ENCODE measurements around the gene METTL14. TPM values are rescaled to one million over a fixed set of nuclear protein-coding genes. Genes with fewer than 3 reads are reported as not detected.

The METTL14 gene
- total RNA-seq, 1 experiment from 2014 or later: 51.1 TPM

DNA sequence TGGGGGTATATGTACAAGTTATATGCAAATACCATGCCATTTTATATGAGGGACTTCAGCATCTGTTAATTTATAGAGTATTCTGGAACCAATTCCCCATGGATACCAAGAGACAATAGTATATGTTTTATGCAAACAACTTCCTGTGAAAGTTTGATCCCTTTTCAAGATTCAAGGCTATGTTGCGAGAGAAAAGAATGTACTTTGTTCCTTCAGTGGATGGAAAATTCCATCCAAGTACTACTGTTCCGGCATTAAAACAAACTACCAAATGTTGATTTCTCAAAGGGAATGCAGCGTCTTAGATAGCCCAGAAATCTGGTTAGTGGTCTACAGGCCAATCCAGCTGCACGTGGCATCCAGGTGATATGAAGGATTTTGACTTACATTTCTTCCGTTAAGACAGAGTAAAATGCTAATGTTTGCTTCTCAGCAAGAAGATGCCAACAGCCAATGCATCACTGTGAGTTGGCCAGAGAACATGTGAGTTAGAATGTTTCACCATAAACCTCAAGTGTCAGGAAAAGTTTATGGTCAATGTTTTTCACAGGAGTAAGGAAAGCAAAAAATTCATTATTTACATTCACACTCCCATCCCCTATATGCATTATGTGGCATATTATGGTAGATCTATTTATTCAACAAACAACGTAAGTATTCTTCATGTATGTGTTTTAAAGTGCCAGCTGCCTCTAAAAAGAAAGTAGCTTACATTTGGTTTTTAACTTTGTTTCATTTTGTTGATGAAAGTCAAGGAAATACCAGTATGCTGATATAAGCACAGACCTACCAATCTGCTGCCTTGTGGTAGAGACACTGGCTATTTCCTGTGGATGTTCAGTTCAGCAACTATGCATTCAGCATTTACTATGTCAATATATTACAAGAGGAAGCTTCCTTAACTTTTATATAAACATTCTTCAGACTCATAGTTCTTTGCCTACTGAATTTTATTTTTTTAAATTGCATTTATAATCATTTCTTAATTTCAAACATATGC, 44.4 kb downstream of the METTL14 start (continued):
- TF ChIP-seq, protein P1, sequence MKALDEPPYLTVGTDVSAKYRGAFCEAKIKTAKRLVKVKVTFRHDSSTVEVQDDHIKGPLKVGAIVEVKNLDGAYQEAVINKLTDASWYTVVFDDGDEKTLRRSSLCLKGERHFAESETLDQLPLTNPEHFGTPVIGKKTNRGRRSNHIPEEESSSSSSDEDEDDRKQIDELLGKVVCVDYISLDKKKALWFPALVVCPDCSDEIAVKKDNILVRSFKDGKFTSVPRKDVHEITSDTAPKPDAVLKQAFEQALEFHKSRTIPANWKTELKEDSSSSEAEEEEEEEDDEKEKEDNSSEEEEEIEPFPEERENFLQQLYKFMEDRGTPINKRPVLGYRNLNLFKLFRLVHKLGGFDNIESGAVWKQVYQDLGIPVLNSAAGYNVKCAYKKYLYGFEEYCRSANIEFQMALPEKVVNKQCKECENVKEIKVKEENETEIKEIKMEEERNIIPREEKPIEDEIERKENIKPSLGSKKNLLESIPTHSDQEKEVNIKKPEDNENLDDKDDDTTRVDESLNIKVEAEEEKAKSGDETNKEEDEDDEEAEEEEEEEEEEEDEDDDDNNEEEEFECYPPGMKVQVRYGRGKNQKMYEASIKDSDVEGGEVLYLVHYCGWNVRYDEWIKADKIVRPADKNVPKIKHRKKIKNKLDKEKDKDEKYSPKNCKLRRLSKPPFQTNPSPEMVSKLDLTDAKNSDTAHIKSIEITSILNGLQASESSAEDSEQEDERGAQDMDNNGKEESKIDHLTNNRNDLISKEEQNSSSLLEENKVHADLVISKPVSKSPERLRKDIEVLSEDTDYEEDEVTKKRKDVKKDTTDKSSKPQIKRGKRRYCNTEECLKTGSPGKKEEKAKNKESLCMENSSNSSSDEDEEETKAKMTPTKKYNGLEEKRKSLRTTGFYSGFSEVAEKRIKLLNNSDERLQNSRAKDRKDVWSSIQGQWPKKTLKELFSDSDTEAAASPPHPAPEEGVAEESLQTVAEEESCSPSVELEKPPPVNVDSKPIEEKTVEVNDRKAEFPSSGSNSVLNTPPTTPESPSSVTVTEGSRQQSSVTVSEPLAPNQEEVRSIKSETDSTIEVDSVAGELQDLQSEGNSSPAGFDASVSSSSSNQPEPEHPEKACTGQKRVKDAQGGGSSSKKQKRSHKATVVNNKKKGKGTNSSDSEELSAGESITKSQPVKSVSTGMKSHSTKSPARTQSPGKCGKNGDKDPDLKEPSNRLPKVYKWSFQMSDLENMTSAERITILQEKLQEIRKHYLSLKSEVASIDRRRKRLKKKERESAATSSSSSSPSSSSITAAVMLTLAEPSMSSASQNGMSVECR (CRISPR knock-in tag; IDR thresholded peaks at IDR 0.05; ENCODE audit: borderline replicate concordance): no peak
- TF ChIP-seq ZNF671 (CRISPR knock-in tag; IDR thresholded peaks at IDR 0.05) (no peak), EMX1 (CRISPR knock-in tag; IDR thresholded peaks at IDR 0.05) (no peak), JUN (CRISPR knock-in tag; IDR thresholded peaks at IDR 0.05) (no peak), TEAD4 (CRISPR knock-in tag; IDR thresholded peaks at IDR 0.05) (no peak), NFYB (CRISPR knock-in tag; conservative IDR thresholded peaks at IDR 0.05; ENCODE audit: low read depth) (no peak)

DNA sequence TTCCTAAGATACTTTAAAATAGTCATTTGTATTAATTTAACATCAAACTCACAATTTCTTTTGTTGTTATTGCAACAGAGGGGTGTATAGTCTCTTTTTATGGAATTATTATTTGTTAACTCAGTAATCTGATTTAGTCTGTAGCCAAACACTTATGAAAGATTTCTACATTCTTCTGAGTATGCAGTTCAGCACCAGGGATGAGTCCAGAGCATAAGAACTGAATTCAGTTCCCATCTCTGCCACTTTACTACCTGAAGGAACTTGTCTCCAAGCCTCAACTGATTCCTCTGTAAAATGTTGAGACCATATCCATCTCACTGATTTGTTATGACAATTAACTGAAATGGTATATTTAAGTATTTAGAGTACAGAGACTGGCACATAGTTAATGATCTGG, 45.5 kb downstream of the METTL14 start:
- no peaks in the 10 kb centered on the region for H3K9me3 Mint-ChIP-seq
- ATAC-seq: no peak
- peaks cover 46% of the 10 kb centered on the region for H3K36me3 Mint-ChIP-seq
- no peak overlapping the region for H3K4me3 Mint-ChIP-seq
- H3K27me3 Mint-ChIP-seq (ENCODE audit: low read depth): no peaks in the 10 kb centered on the region
- no peak for DNase-seq (ENCODE audit: low spot score)
- CTCF ChIA-PET: no interaction called here
- TF ChIP-seq PRRX2 (CRISPR knock-in tag; IDR thresholded peaks at IDR 0.05) (no peak), GTF2I (CRISPR knock-in tag; conservative IDR thresholded peaks at IDR 0.05) (no peak), NR2C2 (CRISPR knock-in tag; IDR thresholded peaks at IDR 0.05) (no peak), ESRRA (CRISPR knock-in tag; IDR thresholded peaks at IDR 0.05; ENCODE audit: borderline replicate concordance) (no peak), RELA (CRISPR knock-in tag; IDR thresholded peaks at IDR 0.05; ENCODE audit: borderline replicate concordance) (no peak), EMX1 (CRISPR knock-in tag; IDR thresholded peaks at IDR 0.05) (no peak), CBFB (CRISPR knock-in tag; IDR thresholded peaks at IDR 0.05; ENCODE audit: low read depth) (no peak), IRF2 (CRISPR knock-in tag; IDR thresholded peaks at IDR 0.05; ENCODE audit: borderline replicate concordance, low read depth) (no peak), OVOL2 (CRISPR knock-in tag; IDR thresholded peaks at IDR 0.05; ENCODE audit: borderline replicate concordance) (no peak), NR1H2 (CRISPR knock-in tag; IDR thresholded peaks at IDR 0.05) (no peak), TP53 (CRISPR knock-in tag; IDR thresholded peaks at IDR 0.05) (no peak), SP1 (CRISPR knock-in tag; conservative IDR thresholded peaks at IDR 0.05) (no peak)
- TF ChIP-seq, protein P2, sequence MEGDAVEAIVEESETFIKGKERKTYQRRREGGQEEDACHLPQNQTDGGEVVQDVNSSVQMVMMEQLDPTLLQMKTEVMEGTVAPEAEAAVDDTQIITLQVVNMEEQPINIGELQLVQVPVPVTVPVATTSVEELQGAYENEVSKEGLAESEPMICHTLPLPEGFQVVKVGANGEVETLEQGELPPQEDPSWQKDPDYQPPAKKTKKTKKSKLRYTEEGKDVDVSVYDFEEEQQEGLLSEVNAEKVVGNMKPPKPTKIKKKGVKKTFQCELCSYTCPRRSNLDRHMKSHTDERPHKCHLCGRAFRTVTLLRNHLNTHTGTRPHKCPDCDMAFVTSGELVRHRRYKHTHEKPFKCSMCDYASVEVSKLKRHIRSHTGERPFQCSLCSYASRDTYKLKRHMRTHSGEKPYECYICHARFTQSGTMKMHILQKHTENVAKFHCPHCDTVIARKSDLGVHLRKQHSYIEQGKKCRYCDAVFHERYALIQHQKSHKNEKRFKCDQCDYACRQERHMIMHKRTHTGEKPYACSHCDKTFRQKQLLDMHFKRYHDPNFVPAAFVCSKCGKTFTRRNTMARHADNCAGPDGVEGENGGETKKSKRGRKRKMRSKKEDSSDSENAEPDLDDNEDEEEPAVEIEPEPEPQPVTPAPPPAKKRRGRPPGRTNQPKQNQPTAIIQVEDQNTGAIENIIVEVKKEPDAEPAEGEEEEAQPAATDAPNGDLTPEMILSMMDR (IDR thresholded peaks at IDR 0.05): no peak
- TF ChIP-seq, protein P3, sequence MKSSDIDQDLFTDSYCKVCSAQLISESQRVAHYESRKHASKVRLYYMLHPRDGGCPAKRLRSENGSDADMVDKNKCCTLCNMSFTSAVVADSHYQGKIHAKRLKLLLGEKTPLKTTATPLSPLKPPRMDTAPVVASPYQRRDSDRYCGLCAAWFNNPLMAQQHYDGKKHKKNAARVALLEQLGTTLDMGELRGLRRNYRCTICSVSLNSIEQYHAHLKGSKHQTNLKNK (CRISPR knock-in tag; IDR thresholded peaks at IDR 0.05): no peak
- H3K4me1 Mint-ChIP-seq: no peaks in the 10 kb centered on the region
- H3K27ac Mint-ChIP-seq: no peak overlapping the region
- POLR2A ChIA-PET: no interaction called here

All from WTC11 (cell line).